ENCODE data around the gene DISC1.

- no peak for TF ChIP-seq CTCF (IDR thresholded peaks at IDR 0.05)
- TF ChIP-seq EZH2phosphoT487 (IDR thresholded peaks at IDR 0.05; ENCODE audit: borderline replicate concordance, low read depth) = no peak
- no peak for TF ChIP-seq RCOR1 (IDR thresholded peaks at IDR 0.05; ENCODE audit: low read length)
- TF ChIP-seq ELF1 (IDR thresholded peaks at IDR 0.05) = no peak
- no peak for TF ChIP-seq MAX (IDR thresholded peaks at IDR 0.05; ENCODE audit: low read depth)
- TF ChIP-seq USF2 (IDR thresholded peaks at IDR 0.05; ENCODE audit: borderline replicate concordance, low read depth, low read length) = no peak
- no peak for TF ChIP-seq YY1 (IDR thresholded peaks at IDR 0.05; ENCODE audit: low read depth)
- no peak for TF ChIP-seq TAF1 (IDR thresholded peaks at IDR 0.05; ENCODE audit: borderline replicate concordance, low read depth, low read length)
- no peak for TF ChIP-seq RXRA (IDR thresholded peaks at IDR 0.05; ENCODE audit: borderline replicate concordance, low read depth)
- TF ChIP-seq FOXJ3 (CRISPR knock-in tag; IDR thresholded peaks at IDR 0.05) = no peak
These were observed 228.8 kb downstream of the DISC1 start for GRCh38 chr1:231855361-231855760.

Data from SK-N-SH (cell line).